ENCODE data around the gene CIB2.
"Not testable (repeated sequence)": the region's sequence is repeated elsewhere in the genome, so short reads cannot be mapped to it uniquely, and the experiment has no call there.

CIB2 gene

GRCh38 chr15:78131295-78132061 is at the start of gene CIB2:
TSS of gene CIB2 (minus strand) at chr15:78131445. CDS start at chr15:78131215, 230 bp downstream.
- peak; percentile 45 for DNase-seq (ENCODE audit: low read depth)

GRCh38 chr15:78179906-78180305 is 48.7 kb upstream of the CIB2 start:
- no peak for DNase-seq (ENCODE audit: low read depth)

- no peak for DNase-seq (ENCODE audit: low read depth)
These were observed 48.1 kb upstream of the CIB2 start for GRCh38 chr15:78179286-78179840.

GRCh38 chr15:78178064-78178463 is 46.8 kb upstream of the CIB2 start:
- no peak for DNase-seq (ENCODE audit: low read depth)

DNA sequence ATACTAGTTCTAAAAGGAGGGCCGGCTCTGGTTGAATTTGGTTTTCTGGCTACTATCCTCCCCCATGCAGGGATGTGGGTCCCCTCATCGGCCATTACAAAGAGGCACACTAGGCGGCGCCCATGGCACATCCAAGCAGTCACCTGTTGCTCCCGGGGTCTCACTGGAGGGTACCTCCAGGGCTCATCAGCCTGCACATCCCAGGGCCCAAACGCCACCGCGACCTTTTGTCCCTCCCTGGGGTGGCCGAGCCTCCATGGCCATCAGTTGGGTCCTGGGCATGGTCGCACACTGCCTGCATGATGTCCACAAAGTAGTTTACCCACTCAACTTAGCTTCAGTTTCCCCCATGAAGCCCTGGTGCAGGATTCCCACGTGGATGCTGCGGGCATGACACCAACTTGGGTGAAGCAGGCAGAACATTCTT is 46.2 kb upstream of the CIB2 start:
- DNase-seq (ENCODE audit: low read depth): no peak

- no peak for DNase-seq (ENCODE audit: low read depth)
These were observed 44.1 kb upstream of the CIB2 start for GRCh38 chr15:78175330-78175729.

- DNase-seq (ENCODE audit: low read depth): no peak
These were observed 43.2 kb upstream of the CIB2 start for GRCh38 chr15:78174401-78174800.

DNA sequence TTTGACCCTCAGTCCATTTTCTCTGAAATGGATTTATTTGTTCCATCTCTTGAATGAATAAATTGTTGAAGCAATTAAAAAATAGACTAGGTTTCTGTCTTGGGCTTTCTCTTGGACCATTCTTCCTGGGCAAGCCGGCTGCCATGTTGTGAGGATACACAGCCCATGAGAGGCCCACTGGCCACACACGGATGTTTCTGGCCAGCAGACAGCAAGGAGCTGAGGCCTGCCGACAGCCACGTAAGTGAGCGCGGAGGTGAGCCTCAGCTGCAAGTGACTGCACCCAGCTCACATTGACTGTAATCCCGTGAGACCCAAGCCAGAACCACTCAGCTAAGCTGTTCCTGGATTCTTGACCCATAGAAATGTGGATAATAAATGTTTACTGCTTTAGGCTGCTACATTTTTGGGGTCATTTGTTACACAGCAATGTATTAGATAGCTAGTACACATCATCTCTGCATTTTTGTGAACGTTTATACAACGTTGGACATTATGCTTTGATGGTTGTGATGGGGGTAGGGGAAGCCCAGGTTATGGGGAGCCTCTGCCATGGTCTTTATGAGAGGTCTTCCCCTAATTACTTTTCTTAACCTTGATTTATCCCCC is 40.7 kb upstream of the CIB2 start:
- no peak for DNase-seq (ENCODE audit: low read depth)

DNA sequence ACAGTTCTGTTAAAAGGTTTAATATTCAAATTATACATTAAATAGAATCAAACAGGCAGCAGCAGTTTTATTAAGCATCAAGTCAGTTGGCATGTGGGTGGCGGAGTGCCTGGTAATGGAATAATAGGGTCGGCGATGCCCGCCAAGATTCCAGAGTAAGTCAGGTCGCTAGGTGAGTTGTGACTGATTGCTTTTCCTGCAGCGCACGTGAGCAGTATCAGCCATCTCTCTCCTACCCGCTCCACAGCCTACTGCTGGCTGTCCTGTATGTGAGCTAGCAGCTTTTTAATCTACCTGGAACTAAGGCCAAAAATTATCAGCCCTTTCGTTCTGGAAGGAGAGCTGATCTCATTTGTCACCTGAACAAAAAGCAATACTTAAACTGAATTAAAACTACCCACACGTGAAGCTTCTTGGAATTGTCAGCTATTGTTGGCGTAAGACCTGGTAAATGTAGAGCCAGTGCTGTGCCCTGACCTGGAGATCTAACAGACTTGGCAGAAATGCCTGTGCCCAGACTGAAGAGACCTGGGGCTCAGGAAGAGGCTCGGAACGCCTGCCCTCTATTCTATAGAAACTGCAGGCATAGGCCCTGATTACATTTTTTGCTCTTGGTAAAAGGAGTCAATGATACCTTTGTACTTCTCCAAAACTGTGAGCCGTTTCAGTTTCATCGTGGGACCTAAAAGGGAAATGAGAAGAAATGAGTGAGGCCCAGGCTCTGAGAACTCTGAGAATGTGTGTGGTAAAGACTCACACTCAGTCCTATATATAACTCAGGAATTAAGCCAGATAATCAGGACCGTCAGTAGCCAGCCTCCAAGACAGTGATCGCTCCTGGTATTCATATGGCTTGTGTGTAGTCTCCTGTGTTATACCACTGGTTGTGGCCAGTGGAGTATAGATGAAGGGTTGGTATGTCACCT is 39.9 kb upstream of the CIB2 start:
- DNase-seq (ENCODE audit: low read depth): no peak

DNA sequence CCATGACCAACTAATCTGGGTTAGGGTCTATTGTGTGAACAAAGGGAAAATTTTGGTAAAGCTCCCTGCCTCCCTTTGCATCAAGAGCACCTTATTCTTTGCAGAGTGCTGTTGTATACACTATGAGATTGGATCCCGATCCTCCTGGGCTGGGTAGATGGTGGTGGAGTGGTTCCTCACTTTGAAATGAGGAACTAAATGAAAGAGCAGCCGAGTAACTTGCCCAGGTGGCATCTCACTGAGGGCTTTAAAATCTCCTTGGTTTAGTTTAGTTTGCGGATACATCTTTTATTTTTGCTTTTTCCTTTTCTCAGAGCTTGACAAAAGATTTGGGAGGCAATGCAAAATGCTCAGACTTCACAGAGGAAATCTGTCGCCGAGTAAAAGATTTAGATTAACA is 37.4 kb upstream of the CIB2 start:
- DNase-seq (ENCODE audit: low read depth): no peak

GRCh38 chr15:78167227-78167888 is 36.1 kb upstream of the CIB2 start:
- DNase-seq (ENCODE audit: low read depth): no peak

DNA sequence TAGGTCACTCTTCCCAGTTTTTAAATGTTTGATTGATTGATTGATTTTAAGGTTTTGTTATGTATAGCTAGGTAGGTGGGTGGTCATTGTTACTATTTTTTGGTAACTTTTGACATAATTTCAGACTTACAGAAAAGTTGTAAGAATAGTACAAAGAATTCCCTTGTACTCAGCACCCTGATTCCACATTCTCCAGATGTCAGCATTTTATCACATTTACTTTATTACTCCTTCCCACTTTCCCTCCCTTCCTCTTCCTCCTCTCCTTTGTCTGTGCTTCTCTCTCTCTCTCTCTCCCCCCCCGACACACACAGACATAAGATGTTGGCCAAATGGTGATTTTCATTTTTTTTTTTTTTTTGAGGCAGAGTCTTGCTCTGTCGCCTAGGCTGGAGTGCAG is 32.8 kb upstream of the CIB2 start:
- DNase-seq (ENCODE audit: low read depth): no peak

GRCh38 chr15:78162038-78162437 is 30.8 kb upstream of the CIB2 start:
- DNase-seq (ENCODE audit: low read depth): no peak

DNA sequence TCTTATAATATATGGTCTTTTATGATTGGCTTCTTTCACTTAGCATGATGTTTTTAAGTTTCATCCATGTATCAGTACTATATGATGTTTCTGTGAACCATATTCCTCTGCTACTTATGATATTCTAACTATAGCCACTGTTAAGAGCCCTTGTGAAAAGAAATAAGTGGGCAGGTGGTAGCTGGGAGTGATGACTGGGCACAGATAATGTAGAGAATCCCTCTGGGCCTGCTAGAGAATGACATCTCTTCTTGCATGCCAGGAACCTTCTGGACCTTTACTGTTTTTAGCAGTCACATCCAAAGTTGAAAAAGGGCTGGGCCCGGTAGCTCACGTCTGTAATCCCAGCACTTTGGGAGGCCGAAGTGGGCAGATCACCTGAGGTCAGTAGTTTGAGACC is 28.1 kb upstream of the CIB2 start:
- no peak for DNase-seq (ENCODE audit: low read depth)

- DNase-seq (ENCODE audit: low read depth): no peak
These were observed 26.0 kb upstream of the CIB2 start for GRCh38 chr15:78157203-78157602.

GRCh38 chr15:78156653-78157052 is 25.4 kb upstream of the CIB2 start:
- DNase-seq (ENCODE audit: low read depth): no peak

- no peak for DNase-seq (ENCODE audit: low read depth)
These were observed 24.2 kb upstream of the CIB2 start for GRCh38 chr15:78155355-78155939.

DNA sequence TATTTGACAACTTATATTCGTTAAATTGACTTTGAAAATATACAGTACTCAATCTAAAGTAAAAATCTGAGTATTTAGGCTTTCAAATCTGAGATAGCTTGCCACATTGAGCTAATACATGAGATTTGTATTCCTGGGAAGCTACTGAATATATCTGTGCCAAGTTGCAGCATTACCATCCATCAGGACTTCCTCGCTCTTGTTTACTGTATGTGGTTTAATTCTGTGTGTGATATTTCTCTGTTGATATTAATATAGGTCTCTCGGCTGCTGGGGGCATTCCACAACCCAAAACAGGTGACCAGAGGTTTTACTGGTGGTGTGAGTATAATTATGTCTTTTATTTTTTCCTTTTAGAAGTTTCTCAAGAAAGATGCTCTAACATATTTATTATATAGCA is 23.7 kb upstream of the CIB2 start:
- DNase-seq (ENCODE audit: low read depth): no peak

DNA sequence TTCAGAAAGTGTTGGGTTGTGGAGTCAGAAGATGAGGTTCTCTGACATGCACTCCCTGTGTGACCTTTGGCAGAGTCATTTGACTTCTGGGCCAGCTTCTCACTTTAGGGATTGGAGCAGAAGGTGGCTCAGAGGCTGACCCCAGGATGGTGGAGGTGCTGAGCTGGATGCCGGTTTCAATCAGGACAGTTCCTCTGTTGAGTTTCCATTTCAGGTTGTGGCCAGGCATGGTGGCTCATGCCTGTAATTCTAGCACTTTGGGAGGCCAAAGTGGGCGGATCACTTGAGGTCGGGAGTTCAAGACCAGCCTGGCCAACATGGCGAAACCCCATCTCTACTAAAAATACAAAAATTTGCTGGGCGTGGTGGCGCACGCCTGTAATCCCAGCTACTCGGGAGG is 19.8 kb upstream of the CIB2 start:
- not testable (repeated sequence) for DNase-seq (ENCODE audit: low read depth)

GRCh38 chr15:78149805-78150751 is 18.8 kb upstream of the CIB2 start:
- no peak for DNase-seq (ENCODE audit: low read depth)

Data from stimulated activated CD8-positive, alpha-beta memory T cell treated with anti-CD3 and anti-CD28 coated beads, Interleukin-15, amount 100 ng/mL, for 1 hour (primary cell).